A673 (cell line): ENCODE results near the gene AGAP1. TPM values are rescaled to one million over a fixed set of nuclear protein-coding genes. Genes with fewer than 3 reads are reported as not detected.

Experiments
- BruUV-seq: library from RNA; stranded (reverse); fragments of 400-500 nt; replicated peaks from 2 replicates; lab custom pipeline; 2021; lab: Mats Ljungman, UMichigan
- CTCF ChIA-PET: fragments of 300-600 bp; sonication (Branson Sonifier 250); formaldehyde crosslinking; loops from one replicate; lab custom pipeline; 2022; ENCODE audit warnings: antibody characterized with exemption; lab: Charles Lee
- POLR2A ChIA-PET: fragments of 300-600 bp; sonication (Branson Sonifier 250); formaldehyde crosslinking; loops from one replicate; lab custom pipeline; 2022; ENCODE audit warnings: antibody characterized with exemption; ENCODE audit not compliant: low non-redundant PET; lab: Charles Lee
- DNase-seq: peaks from one replicate; pipeline ENCODE4 v3.0.0-alpha.2; 2015; ENCODE audit warnings: low spot score
- H3K27ac ChIP-seq: fragments of 200-600 bp; sonication (generic); 2 replicates; pipeline ENCODE4 v1.5.1; 2016; ENCODE audit warnings: mixed run types, low read depth, mild to moderate bottlenecking, mixed read lengths, antibody characterized with exemption, low read length; ENCODE audit not compliant: poor library complexity, severe bottlenecking
- H3K27me3 ChIP-seq: fragments of 200-600 bp; sonication (generic); replicated peaks from 2 replicates; pipeline ENCODE4 v1.6.1; 2017; ENCODE audit warnings: mixed run types, low read depth, mild to moderate bottlenecking, mixed read lengths, antibody characterized with exemption, low read length; ENCODE audit not compliant: insufficient read depth, poor library complexity
- H3K36me3 ChIP-seq: fragments of 200-600 bp; sonication (generic); 2 replicates; pipeline ENCODE4 v1.6.1; 2016; ENCODE audit warnings: mixed run types, mild to moderate bottlenecking, mixed read lengths, antibody characterized with exemption, low read length; ENCODE audit not compliant: insufficient read depth, poor library complexity, severe bottlenecking
- H3K4me1 ChIP-seq: fragments of 200-600 bp; sonication (generic); 2 replicates; pipeline ENCODE4 v1.6.1; 2017; ENCODE audit warnings: mixed run types, mild to moderate bottlenecking, mixed read lengths, antibody characterized with exemption, low read length; ENCODE audit not compliant: insufficient read depth, poor library complexity, severe bottlenecking
- H3K4me3 ChIP-seq: fragments of 200-600 bp; sonication (generic); 2 replicates; pipeline ENCODE4 v1.5.1; 2016; ENCODE audit warnings: low read depth, mixed run types, mild to moderate bottlenecking, mixed read lengths, low read length; ENCODE audit not compliant: poor library complexity, severe bottlenecking
- H3K9me3 ChIP-seq: fragments of 200-600 bp; sonication (generic); 2 replicates; pipeline ENCODE4 v1.6.1; 2016; ENCODE audit warnings: mixed run types, low read depth, mild to moderate bottlenecking, mixed read lengths, antibody characterized with exemption, low read length; ENCODE audit not compliant: poor library complexity, severe bottlenecking
- EZH2 ChIP-seq: fragments of 200-600 bp; sonication (generic); IDR thresholded peaks from 2 replicates; pipeline ENCODE4 v1.6.1; 2017; ENCODE audit warnings: borderline replicate concordance, low read depth, mild to moderate bottlenecking, mixed read lengths, antibody characterized with exemption, low read length; ENCODE audit not compliant: poor library complexity, severe bottlenecking
- intact Hi-C: fragments of 100-400 bp; cut with micrococcal nuclease; formaldehyde crosslinking; loops from one replicate; pipeline ENCODE4 v1.10.0; 2022; ENCODE audit not compliant: unreplicated experiment
- total RNA-seq: library from RNA; stranded (reverse); gene quantifications from 2 replicates; pipeline ENCODE4 v1.2.3, GENCODE V29; 2021
- TF ChIP-seq, protein P1 (sequence below): fragments of 300-800, 200-600 bp; sonication (generic); conservative IDR thresholded peaks from 2 replicates; pipeline ENCODE4 v1.5.1; 2017; ENCODE audit warnings: low read depth, mild to moderate bottlenecking, antibody characterized with exemption, low read length, moderate library complexity, mixed read lengths

Gene AGAP1
- total RNA-seq, 1 experiment from 2014 or later, result 25.3 TPM

DNA sequence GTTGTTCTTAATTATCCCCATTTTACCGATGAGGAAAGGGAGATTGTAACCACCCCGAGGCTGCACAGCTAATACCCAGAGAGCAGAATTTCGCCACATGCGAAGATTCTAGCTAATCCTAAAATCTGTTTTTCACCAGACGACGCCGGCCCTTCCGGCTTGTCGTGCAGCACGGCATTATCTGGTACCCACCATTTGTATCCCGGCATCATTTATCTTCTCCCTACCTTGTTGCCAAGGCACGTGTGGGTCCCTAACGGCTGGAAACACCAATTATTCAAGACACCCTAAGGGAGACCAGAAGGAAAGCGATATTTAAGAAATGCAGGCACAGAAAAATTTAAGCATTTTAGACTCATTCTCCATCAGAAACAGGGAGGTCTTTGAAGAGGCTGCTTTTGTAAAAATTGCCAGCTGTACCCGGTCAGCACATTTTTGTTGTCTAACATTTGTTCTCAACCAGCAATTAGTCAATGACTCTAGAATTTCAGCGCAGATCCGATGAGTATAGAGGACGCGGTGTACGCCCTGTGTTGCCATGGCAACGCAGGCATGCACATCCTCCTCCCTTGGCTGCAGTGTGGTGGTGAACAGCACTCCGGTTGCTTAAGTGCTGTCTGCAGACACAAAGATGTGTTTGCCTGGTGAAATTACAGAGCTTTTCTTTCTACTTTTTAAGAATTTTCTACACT is 111.6 kb downstream of the AGAP1 start:
- CTCF ChIA-PET, result no interaction called here
- Histone ChIP-seq H3K27ac (no peak overlapping the region), H3K4me3 (no peak overlapping the region), H3K4me1 (no peaks in the 10 kb centered on the region), H3K36me3 (no peaks in the 10 kb centered on the region), H3K27me3 (no peaks in the 10 kb centered on the region), H3K9me3 (no peaks in the 10 kb centered on the region)
- intact Hi-C loops, result no loop called here
- DNase-seq, result peak; percentile 28
- TF ChIP-seq, protein P1, sequence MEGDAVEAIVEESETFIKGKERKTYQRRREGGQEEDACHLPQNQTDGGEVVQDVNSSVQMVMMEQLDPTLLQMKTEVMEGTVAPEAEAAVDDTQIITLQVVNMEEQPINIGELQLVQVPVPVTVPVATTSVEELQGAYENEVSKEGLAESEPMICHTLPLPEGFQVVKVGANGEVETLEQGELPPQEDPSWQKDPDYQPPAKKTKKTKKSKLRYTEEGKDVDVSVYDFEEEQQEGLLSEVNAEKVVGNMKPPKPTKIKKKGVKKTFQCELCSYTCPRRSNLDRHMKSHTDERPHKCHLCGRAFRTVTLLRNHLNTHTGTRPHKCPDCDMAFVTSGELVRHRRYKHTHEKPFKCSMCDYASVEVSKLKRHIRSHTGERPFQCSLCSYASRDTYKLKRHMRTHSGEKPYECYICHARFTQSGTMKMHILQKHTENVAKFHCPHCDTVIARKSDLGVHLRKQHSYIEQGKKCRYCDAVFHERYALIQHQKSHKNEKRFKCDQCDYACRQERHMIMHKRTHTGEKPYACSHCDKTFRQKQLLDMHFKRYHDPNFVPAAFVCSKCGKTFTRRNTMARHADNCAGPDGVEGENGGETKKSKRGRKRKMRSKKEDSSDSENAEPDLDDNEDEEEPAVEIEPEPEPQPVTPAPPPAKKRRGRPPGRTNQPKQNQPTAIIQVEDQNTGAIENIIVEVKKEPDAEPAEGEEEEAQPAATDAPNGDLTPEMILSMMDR, result no peak
- no peak for TF ChIP-seq EZH2
- BruUV-seq, result no TSS peak
- POLR2A ChIA-PET, result no interaction called here

DNA sequence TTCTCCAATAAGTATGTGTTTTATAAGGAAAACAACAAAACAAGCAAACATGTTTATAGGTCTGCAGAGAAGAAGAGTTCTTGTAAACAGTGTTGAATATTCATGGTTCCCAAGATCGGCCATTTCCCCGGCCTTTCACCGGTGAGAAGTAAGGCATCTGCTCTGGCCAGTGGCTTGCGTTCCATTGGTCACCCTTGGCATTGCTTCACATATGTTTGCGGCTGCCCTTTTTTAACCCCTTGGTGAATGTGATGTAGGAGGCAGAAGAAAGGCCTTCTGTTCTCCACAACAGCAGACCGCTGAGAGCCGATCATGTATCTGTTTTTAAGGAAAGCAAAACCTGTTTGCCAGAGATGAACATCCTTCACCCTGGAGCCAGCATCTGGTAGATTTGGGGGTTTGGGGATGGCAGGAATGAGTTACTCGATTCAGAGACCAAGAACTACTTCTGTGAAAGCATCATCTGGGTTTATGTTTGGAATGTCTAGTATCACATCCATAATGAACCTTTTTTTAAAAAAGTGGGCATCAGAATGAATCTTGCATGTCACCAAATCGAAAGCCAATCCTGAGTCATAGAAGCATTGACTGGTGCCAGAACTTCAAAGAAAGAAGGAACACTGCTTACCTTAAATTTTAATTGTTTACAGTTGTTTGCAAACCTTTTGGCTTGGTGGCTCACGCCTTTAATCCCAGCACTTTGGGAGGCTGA is 112.3 kb downstream of the AGAP1 start:
- no peaks in the 10 kb centered on the region for H3K9me3 ChIP-seq
- ChIA-PET CTCF (interaction anchor here (0.6 kb wide), 1 partner anchor 11 kb away, joined by 10 read pairs; no protein-coding TSS in a partner anchor), POLR2A (no interaction called here)
- no peak overlapping the region for H3K4me3 ChIP-seq
- TF ChIP-seq EZH2, result no peak
- TF ChIP-seq, protein P1, result no peak
- BruUV-seq, result no TSS peak
- no peak overlapping the region for H3K27ac ChIP-seq
- H3K4me1 ChIP-seq, result no peaks in the 10 kb centered on the region
- no peaks in the 10 kb centered on the region for H3K36me3 ChIP-seq
- intact Hi-C loops, result no loop called here
- DNase-seq, result no peak
- no peaks in the 10 kb centered on the region for H3K27me3 ChIP-seq

DNA sequence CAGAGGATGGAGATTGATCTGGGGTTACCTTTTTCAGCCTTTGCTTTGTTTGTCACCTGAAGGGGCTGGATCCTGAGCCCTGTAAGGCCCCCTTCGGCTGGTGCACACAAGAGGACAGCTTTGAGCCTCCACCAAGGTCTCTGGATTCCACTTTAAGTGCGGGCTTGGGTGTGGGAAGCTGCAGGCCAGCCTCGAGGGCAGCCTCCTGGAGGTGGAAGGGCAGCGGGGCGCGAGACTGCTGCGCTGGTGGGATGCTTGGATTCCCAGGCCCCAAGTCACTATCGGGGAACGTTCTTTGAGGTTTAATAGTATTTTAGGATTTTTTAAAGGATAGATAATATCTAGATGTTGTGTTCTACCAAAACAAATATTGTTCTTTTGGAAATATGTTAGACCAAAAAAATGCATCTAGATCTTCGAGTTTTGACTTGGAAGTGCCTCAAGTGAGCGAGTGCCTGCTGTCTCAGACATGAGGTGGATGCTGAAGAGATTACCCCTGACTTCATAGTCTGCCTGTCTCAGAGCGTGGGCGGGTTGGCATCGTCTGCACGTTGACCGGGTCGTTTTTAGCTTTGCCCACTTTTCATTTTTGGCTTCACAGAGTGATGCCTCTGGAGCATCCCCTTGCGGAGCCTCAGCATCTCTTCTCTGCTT is 113.8 kb downstream of the AGAP1 start:
- Histone ChIP-seq H3K27me3 (no peaks in the 10 kb centered on the region), H3K4me3 (no peak overlapping the region), H3K4me1 (no peaks in the 10 kb centered on the region), H3K27ac (no peak overlapping the region), H3K9me3 (no peaks in the 10 kb centered on the region), H3K36me3 (no peaks in the 10 kb centered on the region)
- BruUV-seq, result no TSS peak
- DNase-seq, result no peak
- POLR2A ChIA-PET, result no interaction called here
- CTCF ChIA-PET, result interaction anchor here (0.6 kb wide), 1 partner anchor 14 kb away, joined by 3 read pairs; no protein-coding TSS in a partner anchor
- no peak for TF ChIP-seq EZH2
- TF ChIP-seq, protein P1, result no peak
- intact Hi-C loops, result no loop called here
